ENCODE data around the gene SMOC2.

- TF ChIP-seq CTCF (IDR thresholded peaks at IDR 0.05; ENCODE audit: poor library complexity, severe bottlenecking) (no peak), EP300 (conservative IDR thresholded peaks at IDR 0.05; ENCODE audit: poor library complexity, severe bottlenecking) (no peak), EZH2 (IDR thresholded peaks at IDR 0.05; ENCODE audit: borderline replicate concordance, insufficient read depth, low read length, poor library complexity, severe bottlenecking) (no peak), TAF1 (IDR thresholded peaks at IDR 0.05; ENCODE audit: low read depth) (no peak), RAD21 (conservative IDR thresholded peaks at IDR 0.05) (no peak)
These were observed 11.8 kb downstream of the SMOC2 start for GRCh38 chr6:168452685-168453377.
